Upper lobe of left lung (tissue), 6 donors: ENCODE results near the gene EPN1. TPM values are rescaled to one million over a fixed set of nuclear protein-coding genes. Genes with fewer than 3 reads are reported as not detected.
A peak's percentile ranks its signal among the peaks of the same experiment; 100 is the strongest.

Experiments
- ATAC-seq, 2 donors: fragments of 200-7000 bp; cut with Tn5 transposase; one replicate each; pipeline ENCODE4 v1.9.1; 2022; ENCODE audit warnings: mild to moderate bottlenecking in 2 of 2, moderate library complexity in 2 of 2; ENCODE audit not compliant: low FRiP score in 2 of 2
- DNase-seq, 2 donors: peaks; one replicate each; pipeline ENCODE4 v3.0.0-alpha.2; 2019 to 2020
- H3K27ac ChIP-seq, 4 donors: fragments of 200-600 bp; sonication (generic); one replicate each; pipeline ENCODE4 v1.5.1; 2016 to 2019
- H3K27me3 ChIP-seq, 4 donors: fragments of 200-600 bp; sonication (generic); one replicate each; pipeline ENCODE4 v1.5.1; 2017 to 2019
- H3K36me3 ChIP-seq, 4 donors: fragments of 200-600 bp; sonication (generic); one replicate each; pipeline ENCODE4 v1.5.1; 2016 to 2019
- H3K4me1 ChIP-seq, 4 donors: fragments of 200-600 bp; sonication (generic); one replicate each; pipeline ENCODE4 v1.5.1; 2018 to 2019
- H3K4me3 ChIP-seq, 4 donors: fragments of 200-600 bp; sonication (generic); one replicate each; pipeline ENCODE4 v1.5.1; 2017 to 2019; ENCODE audit warnings: mild to moderate bottlenecking in 2 of 4, moderate library complexity in 1 of 4
- H3K9me3 ChIP-seq, 4 donors: fragments of 200-600 bp; sonication (generic); one replicate each; pipeline ENCODE4 v1.5.1; 2018 to 2019
- CTCF ChIP-seq, 6 experiments: fragments of 450-650 bp in 4 of 6; fragments of 200-600 bp in 2 of 6; sonication (generic) in 2 of 6; IDR thresholded peaks; one replicate each; pipeline ENCODE4 v1.5.1; 2016 to 2019; ENCODE audit warnings: antibody characterized with exemption in 6 of 6
- EP300 ChIP-seq, 4 donors: sonication (generic); formaldehyde crosslinking; IDR thresholded peaks; one replicate each; pipeline ENCODE4 v1.5.1; 2017; ENCODE audit warnings: antibody characterized with exemption in 4 of 4, control low read depth in 2 of 4
- POLR2A ChIP-seq, 4 donors: fragments of 450-650 bp; IDR thresholded peaks; one replicate each; pipeline ENCODE4 v1.5.1; 2016 to 2017; ENCODE audit warnings: antibody characterized with exemption in 4 of 4, mild to moderate bottlenecking in 2 of 4
- POLR2AphosphoS5 ChIP-seq, 2 donors: sonication (generic); formaldehyde crosslinking; IDR thresholded peaks; one replicate each; pipeline ENCODE4 v1.5.1; 2017; ENCODE audit warnings: antibody characterized with exemption in 2 of 2
- WGBS, 2 donors: methylation state at CpG; one replicate each; pipeline ENCODE4 v1.1.5; 2017 to 2018; 5-methylcytosine and 5-hydroxymethylcytosine counted together
- total RNA-seq, 6 donors: library from RNA; depleted of rRNA in 4 of 6; stranded (reverse); fragments of >200 nt in 4 of 6; gene quantifications; one replicate each; pipeline versions ENCODE4 v1.1.0 to v1.2.1, GENCODE V29; 2016 to 2021
- donor health status: DM: no; HTN: no; CAD: no; lungs with moderate emphysema.
- donor health status: DM: no; HTN: yes; CAD: no; lungs with severe emphysema.

EPN1 gene
- total RNA-seq = 100 to 1,000 TPM in 4 of 6 donors, 10 to 100 TPM in 2; 59.7 to 357 (median 126) TPM

- peaks cover 21 to 51% (median 40%) of the 10 kb centered on the region in 4 donors for H3K36me3 ChIP-seq
- ATAC-seq = peak; percentile 91 to 96
- H3K27me3 ChIP-seq = no peaks in the 10 kb centered on the region
- peaks cover 36 to 69% (median 47%) of the 10 kb centered on the region in 4 donors for H3K4me1 ChIP-seq
- H3K27ac ChIP-seq = peak within 1 kb of the TSS; percentile 86 to 98 (median 91)
- DNase-seq = peak; percentile 97 to 99
- TF ChIP-seq POLR2AphosphoS5 (IDR thresholded peaks at IDR 0.05) = peak; percentile 87 to 93
- peak in 1 of 4 donors; percentile 75 for TF ChIP-seq POLR2A (IDR thresholded peaks at IDR 0.05)
- TF ChIP-seq CTCF (IDR thresholded peaks at IDR 0.05) = peak in 3 of 6 experiments; percentile 14 to 29 (median 24)
- TF ChIP-seq EP300 (IDR thresholded peaks at IDR 0.05) = peak in 2 of 4 donors; percentile 66 to 74
- H3K9me3 ChIP-seq = no peaks in the 10 kb centered on the region
- WGBS, 2 donors = 0% methylated on average over 9 of the region's 101 CpGs
- peak within 1 kb of the TSS; percentile 69 to 99 (median 89) for H3K4me3 ChIP-seq
Measured at GRCh38 chr19:55674841-55675660, at the start of gene EPN1. EPN1 (plus strand) TSS chr19:55675226; CDS start chr19:55678628, 3,402 bp downstream.

- no peak for DNase-seq
Measured at GRCh38 chr19:55626350-55626749, 48.7 kb upstream of the EPN1 start.

GRCh38 chr19:55632463-55632834, 42.6 kb upstream of the EPN1 start:
- TF ChIP-seq EP300 (IDR thresholded peaks at IDR 0.05) = no peak
- no peak for TF ChIP-seq POLR2A (IDR thresholded peaks at IDR 0.05)
- peak in 1 of 2 donors; percentile 7 for TF ChIP-seq POLR2AphosphoS5 (IDR thresholded peaks at IDR 0.05)
- TF ChIP-seq CTCF (IDR thresholded peaks at IDR 0.05) = peak; percentile 84 to 94 (median 90)
- peak; percentile 87 to 91 for ATAC-seq
- no peak overlapping the region for H3K4me3 ChIP-seq
- no peaks in the 10 kb centered on the region for H3K27me3 ChIP-seq
- H3K27ac ChIP-seq = peak overlapping the region in 1 of 4 donors; percentile 48
- peaks cover 23 to 39% (median 31%) of the 10 kb centered on the region in 4 donors for H3K4me1 ChIP-seq
- 26 to 30% methylated on average over 3 of the region's 3 CpGs for WGBS, 2 donors
- H3K9me3 ChIP-seq = no peaks in the 10 kb centered on the region
- DNase-seq = peak in 1 of 2 donors; percentile 92
- no peaks in the 10 kb centered on the region for H3K36me3 ChIP-seq

More at GRCh38 chr19:55626350-55626749, 48.7 kb upstream of the EPN1 start:
- peaks cover 0 to 12% (median 4%) of the 10 kb centered on the region in 4 donors for H3K36me3 ChIP-seq
- no peak overlapping the region for H3K4me3 ChIP-seq
- TF ChIP-seq CTCF (IDR thresholded peaks at IDR 0.05) (no peak), POLR2A (IDR thresholded peaks at IDR 0.05) (no peak), EP300 (IDR thresholded peaks at IDR 0.05) (no peak), POLR2AphosphoS5 (IDR thresholded peaks at IDR 0.05) (no peak)
- WGBS, 2 donors = 86 to 88% methylated on average over 11 of the region's 11 CpGs
- no peak for ATAC-seq
- no peaks in the 10 kb centered on the region for H3K9me3 ChIP-seq
- H3K27ac ChIP-seq = no peak overlapping the region
- no peaks in the 10 kb centered on the region for H3K27me3 ChIP-seq
- H3K4me1 ChIP-seq = peaks cover 7 to 19% (median 11%) of the 10 kb centered on the region in 4 donors

- ATAC-seq = no peak
- WGBS, 2 donors = 71 to 92% methylated on average over 8 of the region's 8 CpGs
- no peak for TF ChIP-seq EP300 (IDR thresholded peaks at IDR 0.05)
- TF ChIP-seq POLR2A (IDR thresholded peaks at IDR 0.05) = no peak
- H3K27ac ChIP-seq = peak overlapping the region in 1 of 4 donors; percentile 100
- no peaks in the 10 kb centered on the region for H3K9me3 ChIP-seq
- no peak overlapping the region for H3K4me3 ChIP-seq
- DNase-seq = no peak
- peaks cover 33 to 51% (median 34%) of the 10 kb centered on the region in 4 donors for H3K4me1 ChIP-seq
- H3K27me3 ChIP-seq = no peaks in the 10 kb centered on the region
- H3K36me3 ChIP-seq = peaks cover 0 to 4% (median 2%) of the 10 kb centered on the region in 4 donors
Measured at GRCh38 chr19:55633861-55634260, 41.2 kb upstream of the EPN1 start.

- H3K36me3 ChIP-seq = peaks cover 0 to 4% (median 2%) of the 10 kb centered on the region in 4 donors
- no peak for ATAC-seq
- TF ChIP-seq CTCF (IDR thresholded peaks at IDR 0.05) (peak in 1 of 6 experiments; percentile 4), POLR2AphosphoS5 (IDR thresholded peaks at IDR 0.05) (no peak)
- peak overlapping the region; percentile 92 to 100 (median 97) for H3K27ac ChIP-seq
- no peak for DNase-seq
- H3K4me3 ChIP-seq = peak overlapping the region; percentile 68 to 98 (median 82)
- peaks cover 47 to 66% (median 49%) of the 10 kb centered on the region in 4 donors for H3K4me1 ChIP-seq
- 6 to 7% methylated on average over 9 of the region's 9 CpGs for whole genome bisulfite sequencing, 2 donors
- H3K27me3 ChIP-seq = no peaks in the 10 kb centered on the region
- H3K9me3 ChIP-seq = no peaks in the 10 kb centered on the region
Measured at GRCh38 chr19:55635334-55635717, 39.7 kb upstream of the EPN1 start.
